HepG2 (cell line): ENCODE data around the gene CCR2. TPM values are rescaled to one million over a fixed set of nuclear protein-coding genes. Genes with fewer than 3 reads are reported as not detected.

Source experiments
- ATAC-seq: fragments of 200-7000 bp; cut with Tn5 transposase; 3 replicates; pipeline ENCODE4 v1.9.1; 2020; ENCODE audit warnings: mild to moderate bottlenecking, moderate library complexity
- BruUV-seq: library from RNA; stranded (reverse); fragments of 400-500 nt; replicated peaks from 2 replicates; lab custom pipeline; 2021; lab: Mats Ljungman, UMichigan
- CTCF ChIA-PET: fragments of 300-600 bp; formaldehyde crosslinking; extraction: SDS; loops from one replicate; lab custom pipeline; 2021; ENCODE audit warnings: low total read pairs, inconsistent platforms, low intra/inter-chr PET ratio; lab: Yijun Ruan, JAX
- POLR2A ChIA-PET: fragments of 350-600 bp; sonication (Branson Sonifier 250); formaldehyde crosslinking; loops from one replicate; lab custom pipeline; 2020; ENCODE audit warnings: antibody characterized with exemption, inconsistent platforms; lab: Yijun Ruan, JAX
- DNase-seq: peaks from one replicate; pipeline ENCODE4 v3.0.0-alpha.2; 2015; ENCODE audit warnings: low spot score
- FAIRE-seq: peaks from 3 replicates; lab custom pipeline; 2011; peaks lifted over from hg19 to GRCh38; lab: Jason Lieb, UNC
- H2AFZ ChIP-seq: one replicate; pipeline ENCODE4 v1.6.1; 2011; ENCODE audit warnings: low read length, inconsistent platforms
- H3K27ac ChIP-seq: fragments of 300-600 bp; 3 replicates; pipeline ENCODE4 v1.8.0; 2011; ENCODE audit warnings: mixed run types, mild to moderate bottlenecking, mixed read lengths, low read length, inconsistent platforms; ENCODE audit not compliant: insufficient read depth; ENCODE audit errors: extremely low read length
- H3K27me3 ChIP-seq, 2 experiments: fragments of 200-600 bp in 1 of 2; 2 replicates in 1 of 2; 3 replicates in 1 of 2; pipeline versions ENCODE4 v1.6.0 to v1.8.0; 2011; ENCODE audit warnings: low read length in 2 of 2, mild to moderate bottlenecking in 2 of 2, moderate library complexity in 2 of 2, inconsistent platforms in 1 of 2; ENCODE audit not compliant: insufficient read depth in 2 of 2, control insufficient read depth in 1 of 2
- H3K36me3 ChIP-seq, 2 experiments: fragments of 200-600 bp in 1 of 2; replicated peaks in 1 of 2; 2 replicates in 1 of 2; 3 replicates in 1 of 2; pipeline versions ENCODE4 v1.5.1 to v1.8.0; 2011; ENCODE audit warnings: low read length in 2 of 2, inconsistent platforms in 1 of 2; ENCODE audit not compliant: insufficient read depth in 2 of 2, control insufficient read depth in 1 of 2
- H3K4me1 ChIP-seq: 2 replicates; pipeline ENCODE4 v1.5.1; 2012; ENCODE audit warnings: low read length, inconsistent platforms; ENCODE audit not compliant: insufficient read depth
- H3K4me2 ChIP-seq: 2 replicates; pipeline ENCODE4 v1.6.0; 2011; ENCODE audit warnings: low read depth, low read length, inconsistent platforms
- H3K4me3 ChIP-seq, 3 experiments: fragments of 200-600 bp in 1 of 3; sonication (generic), shearing (Covaris generic) in 1 of 3; replicated peaks in 1 of 3; 2 replicates each; pipeline ENCODE4 v1.5.1; 2011 to 2016; ENCODE audit warnings: low read length in 3 of 3, inconsistent platforms in 2 of 3, low read depth in 2 of 3, mild to moderate bottlenecking in 2 of 3, control low read depth in 1 of 3, mixed read lengths in 1 of 3; ENCODE audit not compliant: insufficient read depth in 1 of 3
- H3K79me2 ChIP-seq: one replicate; pipeline ENCODE4 v1.6.1; 2011; ENCODE audit warnings: low read length, inconsistent platforms; ENCODE audit not compliant: insufficient read depth
- H3K9ac ChIP-seq: 2 replicates; pipeline ENCODE4 v1.6.0; 2011; ENCODE audit warnings: mild to moderate bottlenecking, low read depth, low read length, inconsistent platforms; ENCODE audit not compliant: insufficient read depth
- H3K9me3 ChIP-seq: 2 replicates; pipeline ENCODE4 v1.5.1; 2012; ENCODE audit warnings: mild to moderate bottlenecking, low read length
- H4K20me1 ChIP-seq: 2 replicates; pipeline ENCODE4 v1.6.0; 2011; ENCODE audit warnings: inconsistent platforms, mild to moderate bottlenecking, low read length, moderate library complexity; ENCODE audit not compliant: insufficient read depth
- ARID4A ChIP-seq: sonication (generic); formaldehyde crosslinking; IDR thresholded peaks from 2 replicates; pipeline ENCODE4 v1.5.0; 2020; ENCODE audit warnings: mild to moderate bottlenecking, missing genetic modification reagents, borderline replicate concordance
- FOXA1 ChIP-seq, 2 experiments: fragments of 450-650 bp in 1 of 2; sonication (generic) in 1 of 2; formaldehyde crosslinking in 1 of 2; IDR thresholded peaks; 2 replicates each; pipeline versions ENCODE4 v1.4.0 to v1.6.1; 2016 to 2020; ENCODE audit warnings: missing genetic modification reagents in 1 of 2
- KLF9 ChIP-seq: IDR thresholded peaks from 2 replicates; pipeline ENCODE4 v1.6.1; 2016; ENCODE audit warnings: low read depth
- NONO ChIP-seq, 2 experiments: fragments of 450-650 bp in 1 of 2; sonication (generic) in 1 of 2; formaldehyde crosslinking in 1 of 2; IDR thresholded peaks in 1 of 2; conservative IDR thresholded peaks in 1 of 2; 2 replicates each; pipeline versions ENCODE4 v1.6.1 to v1.8.0; 2017 to 2022; ENCODE audit warnings: mild to moderate bottlenecking in 1 of 2, missing genetic modification reagents in 1 of 2, moderate library complexity in 1 of 2
- NR1H2 ChIP-seq: sonication (generic); formaldehyde crosslinking; IDR thresholded peaks from 2 replicates; pipeline ENCODE4 v1.8.1; 2022; ENCODE audit warnings: low read depth, missing genetic modification reagents, borderline replicate concordance
- PAF1 ChIP-seq: IDR thresholded peaks from 2 replicates; pipeline ENCODE4 v1.6.1; 2016; ENCODE audit warnings: missing genetic modification reagents, missing compliant biosample characterization
- SOX5 ChIP-seq: IDR thresholded peaks from 2 replicates; pipeline ENCODE4 v1.6.1; 2016; ENCODE audit warnings: borderline replicate concordance
- SP1 ChIP-seq, 2 experiments: fragments of 450-650 bp in 1 of 2; sonication (generic) in 1 of 2; formaldehyde crosslinking in 1 of 2; IDR thresholded peaks; 2 replicates each; pipeline versions ENCODE4 v1.4.0 to v1.6.1; 2016 to 2020; ENCODE audit warnings: missing genetic modification reagents in 1 of 2
- ZNF331 ChIP-seq: sonication (generic); formaldehyde crosslinking; IDR thresholded peaks from 2 replicates; pipeline ENCODE4 v1.4.0; 2020; ENCODE audit warnings: missing genetic modification reagents
- ZNF451 ChIP-seq: sonication (generic); formaldehyde crosslinking; IDR thresholded peaks from 2 replicates; pipeline ENCODE4 v1.5.0; 2020; ENCODE audit warnings: mild to moderate bottlenecking, missing genetic modification reagents
- ZNF800 ChIP-seq: sonication (generic); formaldehyde crosslinking; IDR thresholded peaks from 2 replicates; pipeline ENCODE4 v1.4.0; 2020; ENCODE audit warnings: missing genetic modification reagents
- WGBS: methylation state at CpG from one replicate; pipeline ENCODE4 v1.1.6; 2017; ENCODE audit warnings: low lambda C conversion rate; 5-methylcytosine and 5-hydroxymethylcytosine counted together
- in situ Hi-C: cut with HindIII; loops from 2 replicates; pipeline ENCODE4 v1.10.0; 2017; ENCODE audit warnings: low pct_unique_long_range_greater_than_20kb; ENCODE audit not compliant: extremely low pct_ligation_motif_present
- intact Hi-C: fragments of 100-400 bp; cut with micrococcal nuclease; formaldehyde crosslinking; loops from one replicate; pipeline ENCODE4 v1.10.0; 2022; ENCODE audit not compliant: unreplicated experiment
- polyA plus RNA-seq, 8 experiments: library from polyadenylated mRNA; depleted of rRNA in 3 of 8; stranded (reverse) in 7 of 8; unstranded in 1 of 8; fragments of >200 nt; fragmentation: Illumina TruSeq in 4 of 8; extraction: Trizol in 4 of 8; gene quantifications; 2 replicates each; pipeline versions ENCODE4 v1.2.1 to v1.2.3, GENCODE V29; 2011 to 2016; ENCODE audit warnings: low read depth in 4 of 8, missing spikeins in 1 of 8, mixed read lengths in 1 of 8; ENCODE audit not compliant: insufficient read depth in 1 of 8
- total RNA-seq, 5 experiments: library from RNA; depleted of rRNA; stranded (reverse); fragments of >200 nt; fragmentation: Illumina TruSeq; extraction: Trizol; gene quantifications; 2 replicates each; pipeline ENCODE4 v1.2.3, GENCODE V29; 2016; ENCODE audit warnings: low read depth in 1 of 5
- TF ChIP-seq, protein P1 (sequence below): sonication (generic); formaldehyde crosslinking; IDR thresholded peaks from 2 replicates; pipeline ENCODE4 v1.4.0; 2020; ENCODE audit warnings: mild to moderate bottlenecking, missing genetic modification reagents, borderline replicate concordance
- TF ChIP-seq, protein P2 (sequence below): IDR thresholded peaks from 2 replicates; pipeline ENCODE4 v1.6.1; 2016; ENCODE audit warnings: mild to moderate bottlenecking, missing biosample characterization, missing genetic modification reagents

Gene CCR2
- total and polyA plus RNA-seq, 2 of the 13 experiments (the other 11 are each of a cell fraction or from before 2014, with no cell fraction given) = not detected

DNA sequence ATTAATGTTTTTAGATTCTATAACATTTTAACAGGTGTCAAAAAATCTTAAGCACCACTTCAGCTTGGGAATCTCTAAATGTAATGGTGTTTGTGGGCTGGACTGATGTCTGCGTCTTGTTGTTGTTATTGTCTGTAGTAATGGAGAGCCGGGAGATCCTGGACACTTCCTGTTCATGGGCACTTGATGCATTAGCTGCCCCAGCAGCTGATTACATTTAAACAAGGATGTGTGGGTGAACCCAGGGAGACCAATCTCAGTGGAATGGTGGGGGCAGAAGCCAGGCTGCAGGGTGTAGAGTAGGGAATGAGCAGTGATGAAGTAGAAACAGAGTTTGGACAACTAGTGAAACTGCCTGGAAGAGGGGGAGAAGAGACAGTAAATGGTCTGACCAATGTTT, 45.2 kb downstream of the CCR2 start:
- Histone ChIP-seq H3K4me3 (no peak overlapping the region), H4K20me1 (no peaks in the 10 kb centered on the region), H2AFZ (no peak overlapping the region), H3K4me2 (no peak overlapping the region), H3K9ac (no peak overlapping the region), H3K79me2 (no peaks in the 10 kb centered on the region), H3K27ac (no peak overlapping the region), H3K4me1 (no peaks in the 10 kb centered on the region), H3K27me3 (peaks cover 0 to 8% of the 10 kb centered on the region in 2 experiments; a peak in 1 of 5 replicates), H3K36me3 (no peaks in the 10 kb centered on the region), H3K9me3 (no peaks in the 10 kb centered on the region)
- CTCF ChIA-PET = no interaction called here
- no peak for DNase-seq
- intact Hi-C loops (no loop called here), in situ Hi-C loops (no loop called here)
- BruUV-seq = no TSS peak
- no peak for ATAC-seq
- no peak for FAIRE-seq
- WGBS = 60% methylated on average over 2 of the region's 2 CpGs
- POLR2A ChIA-PET = no interaction called here
- TF ChIP-seq, protein P1, sequence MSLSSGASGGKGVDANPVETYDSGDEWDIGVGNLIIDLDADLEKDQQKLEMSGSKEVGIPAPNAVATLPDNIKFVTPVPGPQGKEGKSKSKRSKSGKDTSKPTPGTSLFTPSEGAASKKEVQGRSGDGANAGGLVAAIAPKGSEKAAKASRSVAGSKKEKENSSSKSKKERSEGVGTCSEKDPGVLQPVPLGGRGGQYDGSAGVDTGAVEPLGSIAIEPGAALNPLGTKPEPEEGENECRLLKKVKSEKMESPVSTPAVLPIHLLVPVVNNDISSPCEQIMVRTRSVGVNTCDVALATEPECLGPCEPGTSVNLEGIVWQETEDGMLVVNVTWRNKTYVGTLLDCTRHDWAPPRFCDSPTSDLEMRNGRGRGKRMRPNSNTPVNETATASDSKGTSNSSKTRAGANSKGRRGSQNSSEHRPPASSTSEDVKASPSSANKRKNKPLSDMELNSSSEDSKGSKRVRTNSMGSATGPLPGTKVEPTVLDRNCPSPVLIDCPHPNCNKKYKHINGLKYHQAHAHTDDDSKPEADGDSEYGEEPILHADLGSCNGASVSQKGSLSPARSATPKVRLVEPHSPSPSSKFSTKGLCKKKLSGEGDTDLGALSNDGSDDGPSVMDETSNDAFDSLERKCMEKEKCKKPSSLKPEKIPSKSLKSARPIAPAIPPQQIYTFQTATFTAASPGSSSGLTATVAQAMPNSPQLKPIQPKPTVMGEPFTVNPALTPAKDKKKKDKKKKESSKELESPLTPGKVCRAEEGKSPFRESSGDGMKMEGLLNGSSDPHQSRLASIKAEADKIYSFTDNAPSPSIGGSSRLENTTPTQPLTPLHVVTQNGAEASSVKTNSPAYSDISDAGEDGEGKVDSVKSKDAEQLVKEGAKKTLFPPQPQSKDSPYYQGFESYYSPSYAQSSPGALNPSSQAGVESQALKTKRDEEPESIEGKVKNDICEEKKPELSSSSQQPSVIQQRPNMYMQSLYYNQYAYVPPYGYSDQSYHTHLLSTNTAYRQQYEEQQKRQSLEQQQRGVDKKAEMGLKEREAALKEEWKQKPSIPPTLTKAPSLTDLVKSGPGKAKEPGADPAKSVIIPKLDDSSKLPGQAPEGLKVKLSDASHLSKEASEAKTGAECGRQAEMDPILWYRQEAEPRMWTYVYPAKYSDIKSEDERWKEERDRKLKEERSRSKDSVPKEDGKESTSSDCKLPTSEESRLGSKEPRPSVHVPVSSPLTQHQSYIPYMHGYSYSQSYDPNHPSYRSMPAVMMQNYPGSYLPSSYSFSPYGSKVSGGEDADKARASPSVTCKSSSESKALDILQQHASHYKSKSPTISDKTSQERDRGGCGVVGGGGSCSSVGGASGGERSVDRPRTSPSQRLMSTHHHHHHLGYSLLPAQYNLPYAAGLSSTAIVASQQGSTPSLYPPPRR = no peak
- no peak for TF ChIP-seq FOXA1 (IDR thresholded peaks at IDR 0.05)
- no peak for TF ChIP-seq FOXA1 (CRISPR knock-in tag; IDR thresholded peaks at IDR 0.05)
- no peak for TF ChIP-seq ZNF331
- TF ChIP-seq ZNF800 (CRISPR knock-in tag) = no peak
- no peak for TF ChIP-seq NONO (IDR thresholded peaks at IDR 0.05)
- TF ChIP-seq NONO (CRISPR knock-in tag; conservative IDR thresholded peaks at IDR 0.05) = no peak
- no peak for TF ChIP-seq SOX5 (CRISPR knock-in tag)
- TF ChIP-seq PAF1 = no peak
- TF ChIP-seq ZNF451 = no peak
- no peak for TF ChIP-seq ARID4A (CRISPR knock-in tag)
- no peak for TF ChIP-seq KLF9 (CRISPR knock-in tag)
- no peak for TF ChIP-seq NR1H2 (CRISPR knock-in tag)
- TF ChIP-seq, protein P2, sequence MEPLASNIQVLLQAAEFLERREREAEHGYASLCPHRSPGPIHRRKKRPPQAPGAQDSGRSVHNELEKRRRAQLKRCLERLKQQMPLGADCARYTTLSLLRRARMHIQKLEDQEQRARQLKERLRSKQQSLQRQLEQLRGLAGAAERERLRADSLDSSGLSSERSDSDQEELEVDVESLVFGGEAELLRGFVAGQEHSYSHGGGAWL = no peak
- TF ChIP-seq SP1 (IDR thresholded peaks at IDR 0.05) = no peak
- TF ChIP-seq SP1 (CRISPR knock-in tag; IDR thresholded peaks at IDR 0.05) = no peak
